WERI-Rb-1 (cell line): ENCODE data around the gene PGS1.

Experiments used
- DNase-seq: peaks from one replicate; pipeline ENCODE4 v3.0.0-alpha.2; 2020
- H3K27ac ChIP-seq: fragments of 250-450 bp; sonication (Bioruptor Pico); 2 replicates; pipeline ENCODE4 v1.5.1; 2020; ENCODE audit warnings: mild to moderate bottlenecking, moderate library complexity
- H3K27me3 ChIP-seq: fragments of 250-450 bp; sonication (Bioruptor Pico); 2 replicates; pipeline ENCODE4 v1.5.1; 2021; ENCODE audit warnings: mild to moderate bottlenecking, low read depth, moderate library complexity; ENCODE audit not compliant: insufficient read depth, severe bottlenecking
- H3K36me3 ChIP-seq: fragments of 250-450 bp; sonication (Bioruptor Pico); 2 replicates; pipeline ENCODE4 v1.5.1; 2020; ENCODE audit warnings: mild to moderate bottlenecking, moderate library complexity
- H3K4me3 ChIP-seq: 2 replicates; pipeline ENCODE4 v1.5.1; 2011; ENCODE audit warnings: low read depth, mild to moderate bottlenecking, control low read depth, low read length
- H3K9me3 ChIP-seq: fragments of 250-450 bp; sonication (Bioruptor Pico); 2 replicates; pipeline ENCODE4 v1.5.1; 2021; ENCODE audit warnings: mild to moderate bottlenecking, moderate library complexity; ENCODE audit not compliant: severe bottlenecking
- CTCF ChIP-seq: IDR thresholded peaks from 2 replicates; pipeline ENCODE4 v1.5.1; 2011; ENCODE audit warnings: low read depth, mild to moderate bottlenecking, control low read depth, inconsistent platforms, low read length

PGS1 gene

GRCh38 chr17:78454346-78454745 is 75.9 kb downstream of the PGS1 start:
- Histone ChIP-seq H3K9me3 (no peaks in the 10 kb centered on the region), H3K4me3 (no peak overlapping the region), H3K27me3 (no peaks in the 10 kb centered on the region), H3K27ac (no peak overlapping the region), H3K36me3 (no peaks in the 10 kb centered on the region)
- no peak for DNase-seq
- no peak for TF ChIP-seq CTCF

GRCh38 chr17:78458091-78458490 is 79.6 kb downstream of the PGS1 start:
- no peak overlapping the region for H3K4me3 ChIP-seq
- no peak for DNase-seq
- no peaks in the 10 kb centered on the region for H3K27me3 ChIP-seq
- H3K9me3 ChIP-seq = no peaks in the 10 kb centered on the region
- no peaks in the 10 kb centered on the region for H3K36me3 ChIP-seq
- no peak for TF ChIP-seq CTCF
- no peak overlapping the region for H3K27ac ChIP-seq

DNA sequence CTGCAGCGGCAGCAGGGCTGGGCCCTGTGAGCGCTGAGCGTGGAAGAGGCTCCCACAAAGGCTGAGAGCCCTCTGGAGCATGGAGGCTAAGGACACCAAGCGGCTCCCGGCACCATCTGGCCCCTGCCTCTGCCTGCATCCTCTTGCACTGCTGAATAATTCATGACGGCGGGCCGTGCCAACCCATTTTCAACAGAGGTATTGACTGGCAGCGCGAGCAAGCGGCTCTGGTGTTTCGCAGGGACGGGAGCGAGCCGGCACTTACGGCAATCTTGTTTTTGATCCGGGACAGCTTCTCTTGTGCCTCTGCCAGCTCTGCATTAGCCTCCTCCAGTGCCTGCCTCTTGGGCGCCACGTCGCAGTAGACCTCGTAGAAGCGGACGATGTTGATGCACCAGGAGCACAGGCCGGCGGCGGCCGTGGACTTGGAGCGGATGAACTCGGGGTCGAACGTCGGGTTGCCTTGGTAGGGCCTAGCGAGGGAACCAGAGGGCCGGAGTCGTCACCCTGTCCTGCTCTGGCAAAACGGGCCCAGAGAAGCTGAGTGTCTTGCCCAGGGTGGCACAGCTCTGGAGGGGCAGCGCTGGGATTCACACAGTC is 80.4 kb downstream of the PGS1 start:
- no peak for TF ChIP-seq CTCF

DNA sequence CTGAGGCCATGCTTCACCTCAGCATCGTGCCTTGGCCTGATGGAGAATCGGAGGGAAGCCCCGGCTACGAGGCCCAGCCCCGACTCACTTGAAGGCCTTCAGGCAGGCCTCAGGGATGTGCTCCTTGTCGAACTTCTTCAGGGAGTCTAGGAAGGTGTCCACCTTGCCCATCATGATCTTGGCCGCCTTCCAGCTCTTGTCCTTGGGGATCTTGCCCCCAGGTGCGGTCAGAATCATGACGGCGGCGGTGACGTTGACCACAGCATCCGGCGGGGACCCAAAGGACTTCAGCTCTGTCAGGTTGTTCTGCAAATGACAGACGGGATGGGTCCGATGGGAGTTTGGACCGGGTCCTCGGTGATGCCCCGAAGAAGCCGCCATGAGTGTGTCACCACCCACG is 81.2 kb downstream of the PGS1 start:
- Histone ChIP-seq H3K36me3 (no peaks in the 10 kb centered on the region), H3K9me3 (peaks cover 7% of the 10 kb centered on the region), H3K4me3 (no peak overlapping the region), H3K27ac (no peak overlapping the region), H3K27me3 (no peaks in the 10 kb centered on the region)
- TF ChIP-seq CTCF = no peak
- DNase-seq = no peak

More for the DNA sequence above, 80.4 kb downstream of the PGS1 start:
- Histone ChIP-seq H3K27me3 (no peaks in the 10 kb centered on the region), H3K4me3 (no peak overlapping the region), H3K27ac (no peak overlapping the region), H3K9me3 (no peaks in the 10 kb centered on the region), H3K36me3 (no peaks in the 10 kb centered on the region)
- peak; percentile 45 for DNase-seq

DNA sequence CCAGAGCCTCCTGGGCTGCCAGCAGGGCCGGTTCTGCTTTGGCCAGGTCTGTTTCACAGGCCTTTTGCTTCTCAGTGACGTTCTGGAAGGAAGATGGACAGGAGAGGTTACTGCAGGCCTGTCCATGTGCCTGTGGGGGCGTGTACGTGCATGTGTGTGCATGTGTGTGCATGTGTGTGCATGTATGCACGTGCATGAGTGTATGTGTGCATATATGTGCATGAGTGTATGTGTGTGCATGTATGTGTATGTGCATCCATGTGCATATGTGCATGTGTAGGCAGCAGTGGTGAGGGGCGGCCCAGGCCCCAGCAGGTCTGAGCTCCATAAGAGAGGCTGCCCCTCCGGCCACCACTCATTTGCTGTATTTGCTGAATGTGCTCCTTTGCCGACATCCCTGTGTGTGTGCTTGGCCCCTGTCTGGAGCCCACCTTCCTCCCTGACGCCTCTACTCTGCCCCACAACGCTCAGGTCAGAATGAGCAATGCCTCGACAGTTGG is 81.8 kb downstream of the PGS1 start:
- Histone ChIP-seq H3K27ac (no peak overlapping the region), H3K9me3 (peaks cover 9% of the 10 kb centered on the region), H3K4me3 (no peak overlapping the region), H3K27me3 (no peaks in the 10 kb centered on the region), H3K36me3 (no peaks in the 10 kb centered on the region)
- DNase-seq = no peak
- TF ChIP-seq CTCF = no peak
